Activated effector memory CD4-positive, alpha-beta T cell treated with anti-CD3 and anti-CD28 coated beads, Interleukin-2, amount 50 U/mL, for 16 hours (primary cell): Measurements from ENCODE around the gene CD52.
"Not testable (repeated sequence)": the region's sequence is repeated elsewhere in the genome, so short reads cannot be mapped to it uniquely, and the experiment has no call there.

Source experiments
- DNase-seq: peaks from one replicate; pipeline ENCODE4 v3.0.0-alpha.2; 2020

The CD52 gene

GRCh38 chr1:26302733-26303405 is 14.9 kb upstream of the CD52 start:
- no peak for DNase-seq

- DNase-seq, result no peak
Measured at GRCh38 chr1:26305667-26306289, 12.0 kb upstream of the CD52 start.

GRCh38 chr1:26306290-26307229 is 11.2 kb upstream of the CD52 start, which contains the start of gene UBXN11:
TSS of gene UBXN11 (minus strand) at chr1:26306636. CDS start at chr1:26302883, 3,753 bp downstream.
- peak; percentile 97 for DNase-seq

DNA sequence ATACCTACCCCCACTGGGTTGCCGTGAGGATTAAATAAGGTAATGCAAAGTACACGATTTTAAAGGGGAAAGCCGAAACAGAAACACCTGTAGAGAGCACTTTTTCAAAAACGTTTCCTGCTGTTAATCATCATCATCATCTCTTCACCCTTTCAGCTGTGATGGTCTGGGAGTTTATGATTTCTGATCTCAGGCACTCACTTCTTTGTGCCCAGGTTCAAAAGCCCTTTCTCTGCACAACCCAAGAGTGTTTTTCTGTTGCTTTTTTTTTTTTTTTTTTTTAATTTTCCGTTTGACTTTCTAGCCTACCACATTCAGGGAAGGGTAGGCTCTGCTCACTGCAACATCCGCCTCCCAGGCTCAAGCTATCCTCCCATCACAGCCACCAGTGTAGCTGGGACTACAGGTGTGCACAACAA is 10.4 kb upstream of the CD52 start:
- DNase-seq, result no peak

DNA sequence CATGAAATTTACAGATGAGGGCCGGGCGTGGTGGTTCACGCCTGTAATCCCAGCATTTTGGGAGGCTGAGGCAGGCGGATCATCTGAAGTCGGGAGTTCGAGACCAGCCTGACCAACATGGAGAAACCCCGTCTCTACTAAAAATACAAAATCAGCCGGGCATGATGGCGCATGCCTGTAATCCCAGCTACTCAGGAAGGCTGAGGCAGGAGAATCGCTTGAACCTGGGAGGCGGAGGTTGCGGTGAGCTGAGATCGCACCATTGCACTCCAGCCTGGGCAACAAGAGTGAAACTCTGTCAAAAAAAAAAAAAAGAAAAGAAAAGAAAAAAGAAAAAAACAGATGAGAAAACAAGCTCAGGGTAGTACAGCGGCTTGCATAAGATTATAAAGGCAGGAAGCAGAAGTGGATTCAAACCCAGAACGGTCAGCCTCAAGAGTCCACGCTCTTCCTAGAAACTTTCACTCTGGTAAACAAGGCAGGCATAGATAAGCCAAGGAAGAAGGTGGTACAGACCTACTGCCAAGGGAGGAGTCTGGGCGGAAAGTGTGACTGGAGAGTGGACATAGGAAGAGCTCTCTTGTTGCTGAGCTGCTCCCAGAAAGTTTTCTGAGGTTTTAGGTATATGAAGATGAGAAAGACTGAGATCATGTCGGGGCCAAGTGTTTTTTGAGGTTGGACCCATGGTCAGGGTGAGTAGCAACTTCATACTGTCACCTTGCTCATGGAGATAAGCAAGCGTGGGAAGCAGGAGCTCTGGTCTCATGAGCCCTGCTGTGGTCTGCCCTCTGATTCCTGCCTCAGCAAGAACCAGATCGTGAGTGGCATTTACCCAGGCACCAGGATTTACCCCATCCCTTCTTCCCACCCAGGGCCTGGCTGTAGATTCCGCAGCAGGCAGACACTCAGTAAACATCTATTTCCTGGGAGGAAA is 9.5 kb upstream of the CD52 start:
- DNase-seq, result peak; percentile 65

DNA sequence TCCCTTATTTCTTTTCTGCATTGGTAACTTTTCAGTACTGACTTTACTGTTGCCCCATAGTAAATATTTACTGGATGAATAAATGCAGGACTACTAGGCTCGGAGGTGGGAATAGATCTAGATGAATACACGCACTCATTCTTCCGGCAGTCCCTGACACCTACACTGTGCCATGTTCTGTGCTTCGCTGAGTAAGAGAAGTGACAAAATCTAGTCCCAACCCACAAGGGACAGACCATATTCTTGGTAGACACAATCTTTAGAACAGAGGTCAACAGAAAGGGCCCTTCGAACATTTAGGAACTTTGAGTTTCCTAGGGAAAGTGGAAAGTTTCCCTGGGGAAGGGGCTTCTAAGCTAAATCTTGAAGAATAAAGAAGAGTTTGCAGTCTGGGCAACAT is 3.3 kb upstream of the CD52 start:
- no peak for DNase-seq

GRCh38 chr1:26315874-26316850 is 1.6 kb upstream of the CD52 start:
- no peak for DNase-seq

GRCh38 chr1:26317146-26317545 is 612 bp upstream of the CD52 start:
- DNase-seq, result no peak

DNA sequence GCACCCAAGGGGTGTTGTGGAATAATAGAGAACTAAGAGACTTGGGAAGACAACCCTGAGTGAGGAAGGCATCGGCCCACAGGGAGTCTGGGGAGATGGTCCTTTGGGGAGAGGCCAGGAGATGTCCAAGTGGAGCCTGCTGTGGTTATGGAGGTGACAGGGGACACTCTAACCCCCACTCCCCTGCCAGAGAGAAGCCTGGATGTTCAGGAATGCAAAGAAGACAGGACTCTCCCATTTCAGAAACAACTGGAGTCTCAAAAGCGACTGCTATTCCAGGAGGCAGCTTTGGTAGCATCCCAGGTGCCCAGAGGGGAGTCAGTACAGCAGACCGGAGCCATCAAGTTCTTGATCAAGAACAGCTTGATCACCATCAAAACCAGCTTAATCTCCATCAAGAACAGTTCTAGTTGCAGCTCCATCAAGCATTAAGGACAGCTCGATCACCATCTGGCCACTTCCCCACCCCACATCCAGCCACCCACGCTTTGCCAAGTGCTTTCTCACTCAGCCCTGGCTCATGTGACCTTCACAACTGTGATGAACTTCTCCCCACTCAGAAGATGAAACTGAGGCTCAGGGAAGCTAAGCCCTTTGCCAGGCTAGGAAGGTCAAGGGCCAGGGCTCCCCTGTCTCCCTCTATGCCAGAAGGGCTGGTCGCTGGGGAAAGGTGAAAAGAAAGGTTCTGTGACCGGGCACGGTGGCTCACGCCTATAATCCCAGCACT is 743 bp downstream of the CD52 start:
- DNase-seq, result peak; percentile 79

GRCh38 chr1:26320896-26321295 is 3.1 kb downstream of the CD52 start:
- DNase-seq, result no peak

- DNase-seq, result peak; percentile 97
Measured at GRCh38 chr1:26321315-26322041, 3.7 kb downstream of the CD52 start.

DNA sequence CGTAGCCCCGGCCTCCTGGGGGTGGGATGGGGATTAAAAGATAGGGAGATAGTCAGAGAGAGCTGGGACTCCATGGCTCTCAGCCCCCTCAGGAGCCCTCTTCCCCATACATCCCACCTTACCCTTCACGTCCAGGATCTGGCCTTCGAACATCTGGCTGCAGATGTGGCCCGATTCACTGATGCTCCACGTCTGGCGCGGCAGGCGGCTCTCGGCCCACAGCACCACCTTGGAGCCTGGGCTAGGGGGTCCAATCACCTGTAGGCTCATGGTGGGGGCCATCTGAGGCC is 4.2 kb downstream of the CD52 start:
- DNase-seq, result no peak

DNA sequence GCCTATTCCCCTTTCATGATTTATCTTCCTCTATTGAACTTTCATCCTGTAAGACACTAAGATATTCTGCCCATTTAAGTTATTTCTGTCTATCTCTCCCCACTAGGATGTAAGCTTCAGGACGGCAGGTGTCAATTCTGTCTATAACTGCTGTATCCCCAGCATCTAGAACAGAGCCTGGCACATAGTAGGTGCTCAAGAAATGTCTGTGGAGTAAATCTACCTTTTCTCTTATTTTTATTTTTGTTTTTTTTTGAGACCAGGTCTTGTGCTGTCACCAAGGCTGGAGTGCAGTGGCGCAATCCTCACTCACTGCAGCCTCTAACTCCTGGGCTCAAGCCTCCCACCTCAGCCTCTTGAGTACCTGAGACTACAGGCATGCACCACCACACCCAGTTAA is 5.6 kb downstream of the CD52 start:
- DNase-seq, result no peak

GRCh38 chr1:26324550-26324949 is 6.8 kb downstream of the CD52 start:
- DNase-seq, result no peak

DNA sequence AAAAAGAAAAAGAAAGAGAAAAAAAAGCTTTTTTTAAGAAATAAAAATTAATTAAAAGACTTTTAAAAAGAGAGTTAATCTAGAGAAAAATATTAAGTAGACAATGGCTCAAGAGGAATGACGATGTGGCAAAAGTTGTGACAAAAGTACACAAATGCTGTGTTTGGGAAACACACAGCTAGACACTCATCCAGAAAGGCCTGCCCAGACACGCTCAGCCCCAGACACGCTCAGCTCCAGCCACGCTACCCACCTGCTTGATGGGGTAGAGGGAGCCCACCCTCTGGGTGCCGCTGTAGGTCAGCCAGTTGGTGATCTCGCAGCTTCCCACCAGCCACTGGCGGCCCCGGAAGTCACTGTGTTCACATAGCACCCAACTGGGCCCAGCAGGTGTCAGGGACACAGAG is 10.2 kb downstream of the CD52 start:
- DNase-seq, result no peak

- DNase-seq, result no peak
Measured at GRCh38 chr1:26328597-26328996, 10.8 kb downstream of the CD52 start.

- not testable (repeated sequence) for DNase-seq
Measured at GRCh38 chr1:26329380-26329779, 11.6 kb downstream of the CD52 start.

- no peak for DNase-seq
Measured at GRCh38 chr1:26330276-26330675, 12.5 kb downstream of the CD52 start.

- DNase-seq, result not testable (repeated sequence)
Measured at GRCh38 chr1:26333312-26333711, 15.6 kb downstream of the CD52 start.
